Neural progenitor cell (in vitro differentiated cells): ENCODE data around the gene SPCS2. TPM values are rescaled to one million over a fixed set of nuclear protein-coding genes. Genes with fewer than 3 reads are reported as not detected.
"Not testable (repeated sequence)": the region's sequence is repeated elsewhere in the genome, so short reads cannot be mapped to it uniquely, and the experiment has no call there.

Experiments
- DNase-seq: peaks from one replicate; pipeline ENCODE4 v3.0.0-alpha.2; 2016; ENCODE audit warnings: low spot score
- H2AFZ ChIP-seq: fragments of 200-600 bp; sonication (generic); replicated peaks from 2 replicates; pipeline ENCODE4 v1.6.1; 2016; ENCODE audit warnings: antibody characterized with exemption
- H3F3A ChIP-seq: fragments of 200-600 bp; sonication (generic); 2 replicates; pipeline ENCODE4 v1.6.1; 2016; ENCODE audit warnings: antibody characterized with exemption, low read depth
- H3K27ac ChIP-seq: fragments of 200-600 bp; sonication (generic); 2 replicates; pipeline ENCODE4 v1.5.1; 2016; ENCODE audit warnings: mild to moderate bottlenecking
- H3K27me3 ChIP-seq: fragments of 200-600 bp; sonication (generic); 2 replicates; pipeline ENCODE4 v1.6.1; 2016; ENCODE audit warnings: mild to moderate bottlenecking, moderate library complexity
- H3K36me3 ChIP-seq: fragments of 200-600 bp; sonication (generic); 2 replicates; pipeline ENCODE4 v1.5.1; 2016
- H3K4me1 ChIP-seq: fragments of 200-600 bp; sonication (generic); 2 replicates; pipeline ENCODE4 v1.6.1; 2016; ENCODE audit warnings: mixed run types
- H3K4me2 ChIP-seq: fragments of 200-600 bp; sonication (generic); 2 replicates; pipeline ENCODE4 v1.6.1; 2016
- H3K4me3 ChIP-seq: fragments of 200-600 bp; sonication (generic); 2 replicates; pipeline ENCODE4 v1.5.1; 2016
- H3K79me2 ChIP-seq: fragments of 200-600 bp; sonication (generic); 2 replicates; pipeline ENCODE4 v1.6.1; 2016; ENCODE audit warnings: low read depth
- H3K9ac ChIP-seq: fragments of 200-600 bp; sonication (generic); 2 replicates; pipeline ENCODE4 v1.6.1; 2016
- H3K9me3 ChIP-seq: fragments of 200-600 bp; sonication (generic); 2 replicates; pipeline ENCODE4 v1.5.1; 2016; ENCODE audit warnings: low read depth
- H4K20me1 ChIP-seq: fragments of 200-600 bp; sonication (generic); 2 replicates; pipeline ENCODE4 v1.6.1; 2016; ENCODE audit warnings: low read depth
- H3K27ac Mint-ChIP-seq: 3 replicates; pipeline ENCODE4 v1.8.0; 2021; ENCODE audit warnings: mixed read lengths
- H3K27me3 Mint-ChIP-seq: 2 replicates; pipeline ENCODE4 v1.8.0; 2022; ENCODE audit warnings: low read depth, mild to moderate bottlenecking, inconsistent platforms, moderate library complexity, mixed read lengths; ENCODE audit not compliant: insufficient read depth
- H3K36me3 Mint-ChIP-seq: 3 replicates; pipeline ENCODE4 v1.8.0; 2021; ENCODE audit warnings: mixed read lengths
- H3K4me1 Mint-ChIP-seq: 3 replicates; pipeline ENCODE4 v1.8.0; 2021; ENCODE audit warnings: mixed read lengths
- H3K4me3 Mint-ChIP-seq: 3 replicates; pipeline ENCODE4 v1.8.0; 2021; ENCODE audit warnings: mild to moderate bottlenecking, moderate library complexity, mixed read lengths
- H3K9me3 Mint-ChIP-seq: 3 replicates; pipeline ENCODE4 v1.8.0; 2020; ENCODE audit warnings: mixed read lengths
- EZH2 ChIP-seq: fragments of 200-600 bp; sonication (generic); IDR thresholded peaks from 2 replicates; pipeline ENCODE4 v1.6.1; 2017; ENCODE audit warnings: antibody characterized with exemption, mild to moderate bottlenecking, moderate library complexity
- EZH2phosphoT487 ChIP-seq: fragments of 200-600 bp; sonication (generic); IDR thresholded peaks from 2 replicates; pipeline ENCODE4 v1.6.1; 2017; ENCODE audit warnings: antibody characterized with exemption
- total RNA-seq: library from RNA; depleted of rRNA; stranded (reverse); fragments of >200 nt; gene quantifications from 2 replicates; pipeline ENCODE4 v1.2.3, GENCODE V29; 2015; ENCODE audit warnings: low replicate concordance
- TF ChIP-seq, protein P1 (sequence below): fragments of 200-600 bp; sonication (generic); IDR thresholded peaks from 2 replicates; pipeline ENCODE4 v1.5.1; 2017; ENCODE audit warnings: antibody characterized with exemption, mild to moderate bottlenecking

The SPCS2 gene
- total RNA-seq, 1 donor from 2014 or later, result 66.9 TPM

GRCh38 chr11:74956397-74957015 lies 7.4 kb downstream of the SPCS2 start:
- Histone ChIP-seq H3K79me2 (peaks cover 100% of the 10 kb centered on the region), H4K20me1 (peaks cover 63% of the 10 kb centered on the region), H3K9ac (no peak overlapping the region), H3K27me3 (no peaks in the 10 kb centered on the region), H3K4me2 (no peak overlapping the region), H3F3A (no peaks in the 10 kb centered on the region), H3K36me3 (no peaks in the 10 kb centered on the region), H3K27ac (no peak overlapping the region), H3K4me3 (no peak overlapping the region), H3K9me3 (no peaks in the 10 kb centered on the region), H2AFZ (no peak overlapping the region), H3K4me1 (no peaks in the 10 kb centered on the region)
- Mint-ChIP-seq H3K27ac (no peak overlapping the region), H3K36me3 (peaks cover 22% of the 10 kb centered on the region), H3K9me3 (peaks cover 2% of the 10 kb centered on the region), H3K4me3 (no peak overlapping the region), H3K4me1 (peaks cover 10% of the 10 kb centered on the region), H3K27me3 (no peaks in the 10 kb centered on the region)
- DNase-seq, result no peak
- no peak for TF ChIP-seq EZH2
- TF ChIP-seq, protein P1, sequence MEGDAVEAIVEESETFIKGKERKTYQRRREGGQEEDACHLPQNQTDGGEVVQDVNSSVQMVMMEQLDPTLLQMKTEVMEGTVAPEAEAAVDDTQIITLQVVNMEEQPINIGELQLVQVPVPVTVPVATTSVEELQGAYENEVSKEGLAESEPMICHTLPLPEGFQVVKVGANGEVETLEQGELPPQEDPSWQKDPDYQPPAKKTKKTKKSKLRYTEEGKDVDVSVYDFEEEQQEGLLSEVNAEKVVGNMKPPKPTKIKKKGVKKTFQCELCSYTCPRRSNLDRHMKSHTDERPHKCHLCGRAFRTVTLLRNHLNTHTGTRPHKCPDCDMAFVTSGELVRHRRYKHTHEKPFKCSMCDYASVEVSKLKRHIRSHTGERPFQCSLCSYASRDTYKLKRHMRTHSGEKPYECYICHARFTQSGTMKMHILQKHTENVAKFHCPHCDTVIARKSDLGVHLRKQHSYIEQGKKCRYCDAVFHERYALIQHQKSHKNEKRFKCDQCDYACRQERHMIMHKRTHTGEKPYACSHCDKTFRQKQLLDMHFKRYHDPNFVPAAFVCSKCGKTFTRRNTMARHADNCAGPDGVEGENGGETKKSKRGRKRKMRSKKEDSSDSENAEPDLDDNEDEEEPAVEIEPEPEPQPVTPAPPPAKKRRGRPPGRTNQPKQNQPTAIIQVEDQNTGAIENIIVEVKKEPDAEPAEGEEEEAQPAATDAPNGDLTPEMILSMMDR, result no peak
- no peak for TF ChIP-seq EZH2phosphoT487

GRCh38 chr11:74957937-74958629 lies 9.0 kb downstream of the SPCS2 start:
- Histone ChIP-seq H3F3A (no peaks in the 10 kb centered on the region), H3K9me3 (no peaks in the 10 kb centered on the region), H4K20me1 (peaks cover 70% of the 10 kb centered on the region), H3K4me2 (no peak overlapping the region), H3K27me3 (no peaks in the 10 kb centered on the region), H3K4me1 (no peaks in the 10 kb centered on the region), H3K4me3 (no peak overlapping the region), H3K27ac (no peak overlapping the region), H3K79me2 (peaks cover 100% of the 10 kb centered on the region), H3K9ac (no peak overlapping the region), H2AFZ (no peak overlapping the region), H3K36me3 (no peaks in the 10 kb centered on the region)
- Mint-ChIP-seq H3K36me3 (peaks cover 14% of the 10 kb centered on the region), H3K9me3 (peaks cover 2% of the 10 kb centered on the region), H3K4me3 (no peak overlapping the region), H3K4me1 (peaks cover 11% of the 10 kb centered on the region), H3K27me3 (peaks cover 3% of the 10 kb centered on the region), H3K27ac (no peak overlapping the region)
- TF ChIP-seq, protein P1, result no peak
- TF ChIP-seq EZH2phosphoT487 (no peak), EZH2 (no peak)
- DNase-seq, result no peak

GRCh38 chr11:74960128-74960527 lies 11.1 kb downstream of the SPCS2 start:
- not testable (repeated sequence) for H3K27me3 ChIP-seq, H3K36me3 ChIP-seq, H3K4me3 Mint-ChIP-seq, H3K36me3 Mint-ChIP-seq, H3K27ac ChIP-seq, H3F3A ChIP-seq, H3K4me2 ChIP-seq, H2AFZ ChIP-seq, H3K9me3 Mint-ChIP-seq, H3K4me3 ChIP-seq, DNase-seq, H3K27me3 Mint-ChIP-seq, H3K4me1 ChIP-seq, H3K9me3 ChIP-seq, H3K9ac ChIP-seq, H3K27ac Mint-ChIP-seq
- H3K79me2 ChIP-seq, result peaks cover 99% of the 10 kb centered on the region
- H4K20me1 ChIP-seq, result peaks cover 81% of the 10 kb centered on the region
- peaks cover 11% of the 10 kb centered on the region for H3K4me1 Mint-ChIP-seq

- Histone ChIP-seq H3F3A (no peaks in the 10 kb centered on the region), H3K79me2 (peaks cover 54% of the 10 kb centered on the region), H4K20me1 (peaks cover 27% of the 10 kb centered on the region), H3K4me2 (no peak overlapping the region), H2AFZ (no peak overlapping the region), H3K9ac (no peak overlapping the region), H3K4me1 (no peaks in the 10 kb centered on the region), H3K27me3 (no peaks in the 10 kb centered on the region), H3K27ac (no peak overlapping the region), H3K4me3 (no peak overlapping the region), H3K36me3 (peaks cover 11% of the 10 kb centered on the region), H3K9me3 (no peaks in the 10 kb centered on the region)
- H3K36me3 Mint-ChIP-seq, result peaks cover 13% of the 10 kb centered on the region
- H3K4me3 Mint-ChIP-seq, result no peak overlapping the region
- H3K27ac Mint-ChIP-seq, result no peak overlapping the region
- TF ChIP-seq EZH2phosphoT487, result no peak
- TF ChIP-seq, protein P1, result no peak
- no peak for TF ChIP-seq EZH2
- peaks cover 3% of the 10 kb centered on the region for H3K27me3 Mint-ChIP-seq
- H3K4me1 Mint-ChIP-seq, result peaks cover 3% of the 10 kb centered on the region
- no peaks in the 10 kb centered on the region for H3K9me3 Mint-ChIP-seq
- DNase-seq, result no peak
These were observed 17.6 kb downstream of the SPCS2 start for GRCh38 chr11:74966651-74967050.
